Temporal lobe (tissue), 2 donors: ENCODE measurements around the gene TMEM116. TPM values are rescaled to one million over a fixed set of nuclear protein-coding genes. Genes with fewer than 3 reads are reported as not detected.

ENCODE experiments used
- small RNA-seq: library from RNA; depleted of rRNA; stranded (forward); fragments of <200 nt; gene quantifications from one replicate; pipeline ENCODE3, GENCODE V24; 2014; ENCODE audit warnings: low replicate concordance
- total RNA-seq: library from RNA; depleted of rRNA; stranded (reverse); fragments of >200 nt; gene quantifications from one replicate; pipeline ENCODE4 v1.2.3, GENCODE V29; 2014

TMEM116 gene
- total RNA-seq, 1 donor from 2014 or later, result 12.5 TPM

Small RNA genes within 50 kb of the gene (small RNA-seq; reads per million reads assigned to genes)
- not detected for gene AC004024.1
- not detected for gene MIR3657

Other genes starting within 250 kb of the TMEM116 start
- 11.1 TPM for gene ALDH2, start 246.2 kb downstream of the TMEM116 start, total RNA-seq
- gene MAPKAPK5, start 170.9 kb downstream of the TMEM116 start, total RNA-seq, result 35.7 TPM
- 28.8 TPM for gene ERP29, start 261 bp upstream of the TMEM116 start, total RNA-seq
- gene NAA25, start 95.6 kb upstream of the TMEM116 start, total RNA-seq, result 31.0 TPM
- 42.0 TPM for gene TRAFD1, start 112.4 kb upstream of the TMEM116 start, total RNA-seq